GM18868 (cell line): ENCODE measurements around the gene SPRED3.
"Not testable (repeated sequence)": the region's sequence is repeated elsewhere in the genome, so short reads cannot be mapped to it uniquely, and the experiment has no call there.

Experiments
- ATAC-seq: cut with Tn5 transposase; IDR thresholded peaks from one replicate; pipeline ENCODE4 v1.9.1; 2021; ENCODE audit warnings: mild to moderate bottlenecking, moderate library complexity; ENCODE audit not compliant: unreplicated experiment

Gene SPRED3

DNA sequence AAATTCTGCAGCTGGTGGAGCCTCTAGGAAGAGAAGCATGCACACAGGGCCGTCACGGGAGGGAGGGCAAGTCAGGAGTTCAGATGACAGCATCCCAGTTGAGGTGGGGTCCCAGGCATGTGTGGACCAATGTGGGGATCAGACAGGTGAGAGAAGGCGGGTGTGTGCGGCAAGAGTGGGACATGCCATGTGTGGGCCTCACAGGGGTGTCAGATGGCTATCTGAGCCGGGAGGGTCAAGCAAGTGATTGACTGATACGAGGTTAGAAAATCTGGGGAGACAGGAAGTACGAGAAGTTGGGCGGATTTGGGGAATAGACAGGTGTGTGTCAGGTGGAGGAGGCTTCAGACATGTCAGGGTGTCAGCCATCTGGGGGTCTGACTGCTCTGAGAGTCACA, 28.6 kb downstream of the SPRED3 start:
- no peak for ATAC-seq

DNA sequence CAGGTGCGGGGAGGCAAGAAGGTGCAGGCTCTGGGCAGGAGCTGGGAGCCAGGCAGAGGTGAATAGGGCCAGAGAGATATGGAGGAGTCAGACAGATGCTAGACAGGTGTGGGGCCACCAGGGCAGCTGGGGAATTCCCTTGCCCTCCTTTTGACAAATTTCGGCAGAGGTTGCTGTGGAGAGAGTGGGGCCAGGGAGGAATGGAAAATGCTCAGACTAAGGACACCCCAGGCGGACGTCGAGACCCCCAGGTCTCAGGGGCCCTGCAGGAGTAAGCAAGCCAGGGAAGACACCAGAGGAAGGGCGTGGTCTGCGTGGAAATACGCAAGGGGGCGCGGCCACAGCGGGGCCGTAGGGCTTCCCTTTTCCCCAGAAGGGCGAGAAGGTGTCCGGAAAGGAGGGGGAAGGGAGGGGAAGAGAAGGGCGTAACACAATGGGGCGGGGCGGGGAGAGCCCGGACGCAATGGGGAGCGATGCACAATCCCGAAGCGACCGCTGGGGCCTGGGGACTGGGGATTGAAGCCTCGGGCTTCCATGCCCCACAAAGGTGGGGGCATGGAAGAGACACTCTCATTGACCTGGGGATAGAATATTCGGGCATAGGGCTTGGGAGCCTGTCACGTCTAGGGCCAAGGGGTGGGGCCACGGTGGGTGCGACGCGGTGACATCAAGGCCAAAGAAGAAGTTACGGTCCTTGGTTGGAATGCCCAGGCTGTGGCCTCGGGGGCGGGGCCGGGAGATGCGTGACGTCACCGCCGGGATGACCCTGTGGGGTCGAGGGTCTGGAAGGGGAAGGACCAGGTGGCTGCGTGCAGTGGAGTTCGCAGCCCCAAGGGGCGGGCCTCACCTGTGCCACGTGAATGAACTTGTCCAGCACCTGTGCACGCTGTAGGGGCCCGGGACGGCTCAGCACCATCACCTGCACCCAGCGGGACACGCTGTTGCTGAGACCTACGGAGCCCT, 29.3 kb downstream of the SPRED3 start:
- no peak for ATAC-seq

DNA sequence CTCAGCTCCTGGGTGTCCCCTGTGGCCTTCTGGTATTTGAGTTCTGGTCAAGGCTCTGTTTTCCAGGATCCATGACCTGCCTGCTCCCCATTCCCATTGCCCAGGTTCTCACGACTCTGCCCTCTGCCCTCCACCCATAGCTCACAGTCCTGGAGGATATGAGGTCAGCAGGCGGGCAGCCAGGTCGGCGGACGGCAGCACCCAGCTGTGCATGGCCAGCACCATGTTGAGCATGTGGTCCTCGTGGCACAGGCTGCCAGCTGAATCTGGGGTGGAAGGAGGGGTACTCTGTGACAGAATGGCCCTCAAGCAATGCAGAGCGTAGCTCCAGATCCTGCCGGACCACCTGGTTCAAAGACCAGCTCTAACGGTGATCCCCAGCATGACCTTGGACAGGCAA, 32.4 kb downstream of the SPRED3 start:
- ATAC-seq = no peak

DNA sequence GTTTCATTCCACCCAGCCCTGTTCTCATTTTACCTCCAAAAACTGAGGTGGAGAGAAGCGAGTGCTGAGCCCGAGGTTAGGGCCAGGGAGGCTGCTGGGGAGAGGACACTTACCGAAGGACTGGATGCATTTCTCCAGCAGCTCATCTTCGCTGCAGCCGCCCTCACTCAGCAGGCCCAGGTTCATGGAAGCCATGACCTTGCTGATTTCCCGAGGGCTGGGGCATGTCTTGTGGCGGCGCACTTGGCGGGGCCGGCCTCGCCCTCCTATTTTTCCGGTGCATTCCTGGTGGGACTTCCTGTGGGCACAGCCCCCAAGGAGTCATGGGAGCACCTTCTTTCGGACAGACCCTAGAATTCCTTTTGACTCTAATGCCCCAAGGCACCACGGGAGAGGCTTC, 33.4 kb downstream of the SPRED3 start:
- ATAC-seq = no peak

DNA sequence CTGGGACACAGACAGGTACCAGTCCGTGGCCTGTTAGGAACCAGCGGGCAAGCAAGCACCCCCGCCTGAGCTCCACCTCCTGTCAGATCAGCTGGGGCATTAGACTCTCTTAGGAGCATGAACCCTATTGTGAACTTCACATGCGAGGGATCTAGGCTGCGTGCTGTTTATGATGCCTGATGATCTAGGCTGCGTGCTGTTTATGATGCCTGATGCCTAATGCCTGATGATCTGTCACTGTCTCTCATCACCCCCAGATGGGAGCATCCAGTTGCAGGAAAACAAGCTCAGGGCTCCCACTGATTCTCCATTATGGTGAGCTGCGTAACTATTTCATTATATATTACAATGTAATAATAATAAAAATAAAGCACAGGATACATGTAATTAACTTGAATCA, 33.9 kb downstream of the SPRED3 start:
- ATAC-seq = no peak

DNA sequence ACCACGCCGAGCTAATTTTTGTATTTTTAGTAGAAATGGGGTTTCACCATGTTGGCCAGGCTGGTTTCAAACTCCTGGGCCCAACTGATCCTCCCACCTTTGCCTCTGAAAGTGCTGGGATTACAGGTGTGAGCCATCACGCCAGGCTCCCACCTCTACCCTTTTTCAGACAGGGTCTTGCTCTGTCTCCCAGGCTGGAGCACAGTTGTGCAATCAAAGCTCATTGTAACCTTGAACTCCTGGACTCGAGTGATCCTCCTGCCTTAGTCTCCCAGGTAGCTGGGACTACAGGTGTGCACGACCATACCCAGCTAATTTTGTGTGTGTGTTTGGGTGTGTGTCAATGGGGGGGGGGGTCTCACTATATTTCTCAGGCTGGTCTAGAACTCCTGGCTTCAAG, 35.8 kb downstream of the SPRED3 start:
- no peak for ATAC-seq

DNA sequence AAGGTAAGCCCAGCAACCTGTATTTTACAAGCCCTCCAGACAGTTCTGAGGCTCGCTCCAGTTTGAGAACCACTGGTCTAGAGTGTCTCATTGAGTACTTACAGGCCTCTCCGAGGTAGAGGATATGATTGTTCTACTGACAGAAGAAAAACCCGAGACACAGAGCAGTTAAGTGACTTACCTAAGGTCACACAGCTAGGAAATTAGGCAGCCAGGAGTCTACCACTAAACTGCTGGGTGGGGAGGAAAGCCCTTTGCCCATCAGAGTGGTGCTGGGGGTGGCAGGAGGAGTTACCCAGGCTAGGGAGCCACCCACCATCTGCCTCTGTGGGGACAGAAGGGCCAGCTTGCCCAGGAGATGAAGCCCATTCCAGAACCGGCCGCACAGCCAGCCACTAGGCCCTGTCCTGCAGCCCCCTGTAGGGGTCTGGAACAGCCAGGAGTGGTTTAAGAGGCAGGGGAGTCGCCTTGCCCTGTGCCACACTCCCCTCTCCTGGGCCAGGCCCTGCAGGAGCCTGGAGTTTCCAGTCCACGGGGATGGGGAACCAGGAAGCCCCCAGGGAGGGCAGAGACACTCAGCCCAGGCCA, 36.8 kb downstream of the SPRED3 start:
- no peak for ATAC-seq

DNA sequence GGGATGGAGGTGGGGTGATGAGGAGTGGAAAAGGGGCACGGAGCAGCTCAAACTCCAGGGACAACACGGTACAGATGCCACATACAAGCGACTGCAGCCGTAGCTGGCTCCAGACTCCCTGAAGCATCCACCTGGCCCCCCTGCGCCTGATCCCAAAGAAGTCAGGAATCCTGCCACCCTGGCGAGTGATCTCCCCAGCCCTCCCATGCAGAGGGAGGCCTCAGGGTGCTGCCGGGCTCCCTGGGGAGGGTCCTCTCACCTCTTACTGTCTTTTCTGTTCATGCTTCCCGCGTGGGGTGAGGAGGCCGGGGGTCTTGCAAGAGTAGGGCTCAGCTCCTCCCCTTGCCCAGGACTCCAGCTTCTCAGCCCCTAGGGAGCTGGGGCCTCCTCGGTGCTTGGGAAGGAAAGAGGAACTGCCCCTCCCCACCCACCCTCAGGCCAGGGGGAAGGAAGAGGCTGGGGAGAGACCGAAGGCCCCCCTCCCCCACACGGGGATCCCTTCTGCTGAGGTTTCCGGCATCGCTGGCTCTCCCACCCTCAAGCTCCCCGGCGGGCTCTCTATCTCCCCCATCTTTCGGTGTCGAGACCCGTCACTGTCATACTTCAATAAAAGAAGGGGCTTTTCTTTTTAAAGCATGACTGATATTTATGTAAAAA, 37.4 kb downstream of the SPRED3 start, which contains the start of gene RASGRP4:
TSS of gene RASGRP4 (minus strand) at position 410 of the 657 bp plus-strand sequence. CDS start at position 282, 128 bp downstream.
- no peak for ATAC-seq

DNA sequence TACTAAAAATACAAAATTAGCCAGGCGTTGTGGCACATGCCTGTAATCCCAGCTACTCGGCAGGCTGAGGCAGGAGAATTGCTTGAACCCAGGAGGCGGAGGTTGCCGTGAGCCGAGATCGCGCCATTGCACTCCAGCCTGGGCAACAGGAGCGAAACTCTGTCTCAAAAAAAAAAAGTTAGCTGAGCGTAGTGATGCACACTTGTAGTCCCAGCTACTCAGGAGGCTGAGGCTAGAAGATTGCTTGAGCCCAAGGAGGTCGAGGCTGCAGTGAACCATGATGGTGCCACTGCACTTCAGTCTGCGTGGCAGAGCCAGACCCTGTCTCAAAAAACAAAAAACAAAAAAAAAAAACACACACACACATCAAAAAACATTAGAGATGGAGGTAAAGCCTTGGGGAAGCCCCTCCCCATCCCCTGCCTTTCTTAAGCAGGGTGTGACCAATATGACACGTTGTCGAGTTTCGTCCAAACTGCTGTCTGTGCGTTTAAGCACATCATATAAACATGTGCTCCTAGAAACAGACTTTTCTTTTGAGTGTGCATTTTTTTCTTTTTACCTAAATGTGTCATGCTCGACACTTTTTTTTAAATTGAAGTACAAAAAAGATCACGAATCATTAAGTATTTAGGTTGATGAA, 38.7 kb downstream of the SPRED3 start:
- ATAC-seq = not testable (repeated sequence)

DNA sequence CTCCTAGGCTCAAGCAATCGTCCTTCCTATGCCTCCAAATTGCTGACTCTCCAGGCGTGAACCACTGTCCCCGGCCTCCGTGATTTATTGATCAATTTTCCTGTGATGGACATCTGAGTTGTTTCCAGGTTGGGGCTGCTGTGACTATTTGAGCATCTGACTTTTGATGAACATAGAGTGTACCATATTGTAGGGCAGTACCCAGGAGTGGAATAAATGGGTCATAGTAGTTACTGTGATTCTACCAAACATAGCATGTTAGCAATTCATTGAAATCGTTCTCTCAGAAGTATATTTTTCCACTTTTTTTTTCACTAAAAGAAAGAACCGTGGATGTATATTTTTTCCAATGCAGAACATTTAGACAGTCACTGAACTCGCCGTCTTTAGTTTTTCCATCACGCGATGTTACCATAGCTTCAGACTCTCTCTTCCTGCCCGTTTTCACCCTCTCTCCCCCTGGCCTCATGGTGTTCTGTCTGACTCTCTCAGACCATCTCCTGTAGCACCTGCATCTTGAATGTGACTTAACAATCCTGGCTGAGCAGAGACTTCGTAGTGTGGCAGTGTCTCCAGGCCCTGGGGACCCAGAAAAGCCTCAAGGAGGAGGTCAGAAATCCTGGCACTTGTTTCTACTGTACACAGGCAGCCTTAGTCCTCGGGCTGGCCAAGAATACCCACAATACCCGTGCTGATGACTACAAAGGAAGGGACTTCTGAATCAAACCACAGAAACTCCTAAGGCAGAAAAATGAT, 40.7 kb downstream of the SPRED3 start:
- no peak for ATAC-seq

DNA sequence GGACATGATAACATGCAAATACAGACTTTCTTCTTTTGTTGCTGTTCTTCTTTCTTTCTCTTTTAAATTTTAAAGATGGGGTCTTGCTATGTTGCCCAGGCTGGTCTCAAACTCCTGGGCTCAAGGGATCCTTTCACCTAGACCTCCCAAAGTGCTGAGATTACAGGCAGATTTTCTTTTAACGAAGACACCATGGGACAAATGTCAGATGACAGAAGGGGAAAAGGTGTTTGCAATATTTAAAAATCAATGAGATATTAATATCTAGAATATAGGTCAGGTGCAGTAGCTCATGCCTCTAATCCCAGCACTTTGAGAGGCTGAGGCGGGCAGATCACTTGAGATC, 41.3 kb downstream of the SPRED3 start:
- no peak for ATAC-seq

DNA sequence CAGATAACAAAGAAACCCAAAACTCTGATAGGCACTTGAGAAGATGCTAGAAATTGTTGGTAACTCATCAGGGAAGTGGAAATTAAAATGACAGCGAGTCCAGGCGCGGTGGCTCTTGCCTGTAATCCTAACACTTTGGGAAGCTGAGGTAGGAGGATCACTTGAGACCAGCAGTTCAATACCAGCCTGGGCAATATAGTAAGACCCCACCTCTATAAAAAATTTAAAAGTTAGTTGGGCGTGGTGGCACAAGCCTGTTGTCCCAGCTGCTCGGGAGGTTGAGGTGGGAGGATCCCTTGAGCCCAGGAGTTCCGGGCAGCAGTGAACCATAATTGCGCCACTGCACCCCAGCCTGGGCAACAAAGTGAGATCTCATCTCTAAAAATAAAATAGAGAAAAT, 42.4 kb downstream of the SPRED3 start:
- ATAC-seq = no peak

DNA sequence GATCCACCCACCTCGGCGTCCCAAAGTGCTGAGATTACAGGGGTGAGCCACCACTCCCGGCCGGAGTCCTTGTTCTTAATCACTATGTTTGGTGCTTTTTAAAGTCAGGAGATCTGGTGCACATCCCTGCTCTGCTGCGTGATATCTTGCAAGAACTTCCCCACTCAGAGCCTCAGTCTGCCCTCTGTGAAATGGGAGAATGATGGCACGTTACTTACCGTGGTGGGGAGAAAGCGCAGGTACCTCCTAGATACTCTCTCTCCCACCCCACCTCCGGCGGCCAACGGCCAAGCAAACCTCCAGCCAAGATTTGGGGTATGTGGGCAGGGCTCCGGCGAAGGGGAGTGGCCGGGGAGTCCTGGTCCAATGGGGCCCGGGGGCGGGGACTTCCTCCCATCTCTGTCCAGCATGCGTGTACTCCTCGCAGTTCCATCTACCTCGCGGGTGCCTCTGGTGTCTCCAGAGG, 44.8 kb downstream of the SPRED3 start, which contains the start of gene RYR1:
TSS of gene RYR1 (plus strand) at position 424 of the 466 bp plus-strand sequence. CDS start 139 bp downstream, outside the sequence.
- ATAC-seq = no peak

DNA sequence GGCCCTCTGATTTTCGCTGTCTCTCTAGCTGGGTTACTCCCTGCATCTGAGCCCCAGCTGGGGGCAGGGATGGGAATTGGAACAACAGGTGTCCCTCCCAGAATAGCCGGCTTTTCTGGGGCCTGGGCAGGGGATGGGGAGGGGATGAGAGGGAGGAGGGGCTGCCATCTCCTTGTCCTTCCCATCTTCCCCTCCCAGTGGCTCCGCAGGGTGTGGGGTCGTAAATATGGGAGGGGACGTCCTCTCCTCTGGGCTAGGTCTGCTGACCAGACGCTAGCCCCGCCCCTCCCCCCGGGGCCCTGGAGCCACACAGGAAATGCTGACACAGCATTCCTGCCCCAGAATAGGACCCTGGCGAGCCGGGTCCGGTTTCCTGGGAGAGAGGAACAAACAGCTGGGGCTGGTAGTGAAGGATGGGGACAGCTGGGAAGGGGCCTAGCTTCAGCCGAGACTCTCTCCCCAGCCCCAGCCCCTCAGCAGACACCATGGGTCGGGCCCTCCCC, 46.1 kb downstream of the SPRED3 start:
- ATAC-seq = no peak

DNA sequence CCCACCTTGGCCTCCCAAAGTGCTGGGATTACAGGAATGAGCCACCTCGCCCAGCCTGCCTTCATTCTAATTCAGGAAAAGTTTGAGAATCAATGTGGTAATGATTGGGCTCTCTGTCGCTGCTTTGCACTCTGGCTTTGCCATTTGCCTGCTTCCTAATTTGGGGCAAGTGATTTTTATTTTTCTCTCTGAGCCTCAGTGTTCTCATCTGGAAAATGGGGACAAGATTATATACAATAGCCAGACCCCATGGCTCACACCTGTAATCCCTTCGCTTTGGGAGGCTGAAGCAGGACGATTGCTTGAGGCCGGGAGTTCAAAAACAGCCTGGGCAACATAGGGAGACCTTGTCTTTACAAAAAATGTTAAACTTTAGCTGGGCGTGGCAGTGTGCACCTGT, 48.8 kb downstream of the SPRED3 start:
- no peak for ATAC-seq

DNA sequence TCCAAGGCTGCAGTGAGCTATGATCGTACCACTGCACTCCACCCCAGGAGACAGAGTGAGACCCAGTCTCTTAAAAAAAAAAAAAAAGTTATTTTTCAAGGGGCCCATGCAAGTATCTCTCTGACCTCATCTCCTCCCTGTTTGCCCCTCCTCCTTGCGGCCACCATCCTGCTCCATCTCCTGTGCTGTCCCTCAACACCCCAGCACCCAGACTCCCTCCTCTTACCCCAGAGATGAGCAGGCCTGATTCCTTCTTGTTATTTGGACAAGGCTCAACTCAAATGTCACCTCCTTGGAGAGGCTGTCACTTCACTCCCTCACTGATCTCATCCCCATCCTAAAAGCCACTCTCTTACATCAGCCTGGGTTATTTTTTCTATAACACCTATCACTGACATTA, 49.4 kb downstream of the SPRED3 start:
- ATAC-seq = no peak

DNA sequence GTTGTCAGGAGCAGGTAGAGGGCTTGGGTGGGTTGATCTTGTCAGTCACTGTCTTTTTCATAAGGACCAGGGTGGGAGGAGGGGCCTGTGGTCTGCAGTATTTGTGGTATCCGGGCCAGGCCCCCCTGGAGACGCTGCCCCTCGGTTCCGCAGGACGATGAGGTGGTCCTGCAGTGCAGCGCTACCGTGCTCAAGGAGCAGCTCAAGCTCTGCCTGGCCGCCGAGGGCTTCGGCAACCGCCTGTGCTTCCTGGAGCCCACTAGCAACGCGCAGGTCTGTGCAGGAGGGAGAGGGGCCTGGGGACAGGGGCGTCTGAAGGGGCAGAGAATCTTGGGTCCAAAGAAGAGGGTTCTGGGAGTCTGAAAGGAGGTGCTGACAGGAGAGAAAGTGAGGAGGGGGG, 52.1 kb downstream of the SPRED3 start:
- ATAC-seq = no peak

DNA sequence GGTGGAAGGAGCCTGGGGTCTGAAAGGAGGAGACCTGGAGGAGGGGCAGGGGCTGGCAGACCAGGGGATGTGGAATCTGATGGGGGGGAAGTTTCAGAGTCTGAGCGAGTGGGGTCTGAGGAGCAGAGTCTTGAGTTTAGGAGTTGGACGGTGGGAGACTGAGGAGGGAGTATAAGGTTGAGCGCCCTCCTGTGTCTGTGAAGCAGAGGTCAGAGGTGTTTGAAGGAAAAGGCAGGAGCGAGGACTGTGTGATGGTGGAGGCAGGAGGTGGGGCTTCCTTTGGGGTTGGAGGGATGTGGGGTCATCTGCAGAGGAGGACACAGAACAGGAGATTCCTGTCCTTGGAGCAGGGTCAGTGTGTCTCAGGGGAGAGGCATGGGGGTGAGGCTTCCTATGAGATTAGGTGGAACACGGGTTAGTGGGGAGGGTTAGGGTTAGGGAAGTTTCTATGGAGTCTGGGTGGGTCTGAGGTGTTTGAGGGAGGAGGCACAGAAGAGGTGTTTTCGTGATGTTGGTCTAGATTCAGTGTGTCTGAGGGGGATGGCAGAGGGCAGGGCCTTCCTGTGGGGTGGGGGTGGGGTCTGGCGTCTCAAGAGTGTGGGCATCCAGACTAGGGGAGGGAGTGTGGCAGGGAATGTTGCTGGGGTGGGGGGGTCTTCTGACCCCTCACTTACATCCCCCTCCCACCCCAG, 53.3 kb downstream of the SPRED3 start:
- no peak for ATAC-seq

DNA sequence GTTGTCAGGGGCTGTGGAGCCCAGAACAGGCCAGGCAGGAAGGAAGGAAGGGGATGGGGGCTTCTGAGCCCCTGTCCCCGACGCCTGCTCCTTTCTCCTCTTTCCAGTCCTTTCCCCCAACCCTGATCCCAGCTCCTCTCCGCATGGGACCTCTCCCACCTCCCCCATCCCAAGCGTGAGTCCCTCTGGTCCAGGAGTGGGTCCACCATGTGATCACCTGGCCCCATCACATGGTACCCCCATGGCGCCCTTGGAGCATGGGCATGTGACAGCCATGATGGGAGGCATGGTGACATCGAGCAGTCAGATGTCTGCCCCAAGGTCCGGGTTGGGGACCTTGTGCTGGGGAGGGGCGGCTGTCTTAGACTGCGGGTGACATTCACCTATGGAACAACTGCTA, 54.2 kb downstream of the SPRED3 start:
- no peak for ATAC-seq
